GM23338 (cell line): Measurements from ENCODE around the gene UGT1A7. TPM values are rescaled to one million over a fixed set of nuclear protein-coding genes. Genes with fewer than 3 reads are reported as not detected.
A peak's percentile ranks its signal among the peaks of the same experiment; 100 is the strongest.

Experiments
- ATAC-seq: fragments of 200-7000 bp; cut with Tn5 transposase; 3 replicates; pipeline ENCODE4 v1.9.1; 2020
- DNase-seq: peaks from one replicate; pipeline ENCODE4 v3.0.0-alpha.2; 2015; ENCODE audit warnings: low spot score
- H2AFZ ChIP-seq: fragments of 200-600 bp; sonication (generic); 2 replicates; pipeline ENCODE4 v1.8.0; 2016; ENCODE audit warnings: antibody characterized with exemption, mild to moderate bottlenecking, moderate library complexity
- H3F3A ChIP-seq: fragments of 200-600 bp; sonication (generic); replicated peaks from 2 replicates; pipeline ENCODE4 v1.8.0; 2017; ENCODE audit warnings: antibody characterized with exemption, mixed run types, low read depth
- H3K27ac ChIP-seq: fragments of 200-600 bp; sonication (generic); 2 replicates; pipeline ENCODE4 v1.6.1; 2016; ENCODE audit warnings: low read depth
- H3K27me3 ChIP-seq: fragments of 200-600 bp; sonication (generic); 2 replicates; pipeline ENCODE4 v1.8.0; 2016; ENCODE audit warnings: mild to moderate bottlenecking, mixed run types, moderate library complexity; ENCODE audit not compliant: insufficient read depth
- H3K36me3 ChIP-seq: fragments of 200-600 bp; sonication (generic); 2 replicates; pipeline ENCODE4 v1.8.0; 2016; ENCODE audit warnings: mild to moderate bottlenecking; ENCODE audit not compliant: insufficient read depth
- H3K4me1 ChIP-seq: fragments of 200-600 bp; sonication (generic); 2 replicates; pipeline ENCODE4 v1.8.0; 2016; ENCODE audit warnings: mild to moderate bottlenecking, moderate library complexity; ENCODE audit not compliant: insufficient read depth
- H3K4me2 ChIP-seq: fragments of 200-600 bp; sonication (generic); 2 replicates; pipeline ENCODE4 v1.7.1; 2017; ENCODE audit warnings: mixed run types
- H3K4me3 ChIP-seq: fragments of 200-600 bp; sonication (generic); 2 replicates; pipeline ENCODE4 v1.6.1; 2016; ENCODE audit warnings: mixed run types
- H3K79me2 ChIP-seq: fragments of 200-600 bp; sonication (generic); replicated peaks from 2 replicates; pipeline ENCODE4 v1.8.0; 2017; ENCODE audit warnings: mild to moderate bottlenecking; ENCODE audit not compliant: insufficient read depth
- H3K9me2 ChIP-seq: fragments of 200-600 bp; sonication (generic); 2 replicates; pipeline ENCODE4 v1.8.0; 2017; ENCODE audit not compliant: insufficient read depth
- H4K20me1 ChIP-seq: fragments of 200-600 bp; sonication (generic); replicated peaks from 2 replicates; pipeline ENCODE4 v1.8.0; 2017; ENCODE audit warnings: mild to moderate bottlenecking; ENCODE audit not compliant: insufficient read depth
- H3K27ac Mint-ChIP-seq: 2 replicates; pipeline ENCODE4 v1.8.0; 2020; ENCODE audit warnings: inconsistent platforms, mild to moderate bottlenecking, moderate library complexity, mixed read lengths
- H3K27me3 Mint-ChIP-seq: 3 replicates; pipeline ENCODE4 v1.8.0; 2022; ENCODE audit warnings: low read depth, mild to moderate bottlenecking, moderate library complexity, mixed read lengths, inconsistent platforms; ENCODE audit not compliant: insufficient read depth, poor library complexity
- H3K36me3 Mint-ChIP-seq: 3 replicates; pipeline ENCODE4 v1.8.0; 2021; ENCODE audit warnings: low read depth, mild to moderate bottlenecking, inconsistent platforms, moderate library complexity, mixed read lengths
- H3K4me1 Mint-ChIP-seq: 3 replicates; pipeline ENCODE4 v1.8.0; 2020; ENCODE audit warnings: mild to moderate bottlenecking, inconsistent platforms, mixed read lengths
- H3K4me3 Mint-ChIP-seq: 3 replicates; pipeline ENCODE4 v1.8.0; 2021; ENCODE audit warnings: moderate library complexity, mild to moderate bottlenecking, inconsistent platforms, mixed read lengths
- H3K9me3 Mint-ChIP-seq: 3 replicates; pipeline ENCODE4 v1.8.0; 2020; ENCODE audit warnings: moderate library complexity, mild to moderate bottlenecking, inconsistent platforms, mixed read lengths
- CREB1 ChIP-seq: fragments of 250-450 bp; sonication (Bioruptor Pico); IDR thresholded peaks from 2 replicates; pipeline ENCODE4 v1.5.0; 2020; ENCODE audit warnings: low read depth, mild to moderate bottlenecking, moderate library complexity
- JUNB ChIP-seq: IDR thresholded peaks from one replicate; pipeline ENCODE4 v1.6.1; 2016; ENCODE audit warnings: antibody characterized with exemption; ENCODE audit not compliant: unreplicated experiment
- NANOG ChIP-seq: IDR thresholded peaks from 2 replicates; pipeline ENCODE4 v1.6.1; 2016; ENCODE audit warnings: antibody characterized with exemption, borderline replicate concordance
- polyA plus RNA-seq: library from polyadenylated mRNA; unstranded; fragments of >200 nt; fragmentation: Nextera tagmentation; extraction: Ambion mirVana; gene quantifications from 2 replicates; pipeline ENCODE4 v1.2.1, GENCODE V29; 2016
- total RNA-seq: library from RNA; depleted of rRNA; stranded (reverse); fragments of >200 nt; shearing (Covaris generic); gene quantifications from 2 replicates; pipeline ENCODE4 v1.2.3, GENCODE V29; 2014
- TF ChIP-seq, protein P1 (sequence below): IDR thresholded peaks from 2 replicates; pipeline ENCODE4 v1.6.1; 2016; ENCODE audit warnings: antibody characterized with exemption
- TF ChIP-seq, protein P2 (sequence below), 2 experiments: fragments of 200-600 bp in 1 of 2; sonication (generic) in 1 of 2; conservative IDR thresholded peaks; 2 replicates each; pipeline versions ENCODE4 v1.5.1 to v1.6.1; 2016 to 2017; ENCODE audit warnings: antibody characterized with exemption in 2 of 2, low read depth in 2 of 2, mild to moderate bottlenecking in 2 of 2, moderate library complexity in 1 of 2
- TF ChIP-seq, protein P3 (sequence below): fragments of 250-450 bp; sonication (Bioruptor Pico); IDR thresholded peaks from 2 replicates; pipeline ENCODE4 v1.5.0; 2020; ENCODE audit warnings: mild to moderate bottlenecking, moderate library complexity
- TF ChIP-seq, protein P4 (sequence below): IDR thresholded peaks from one replicate; pipeline ENCODE4 v1.6.1; 2018; ENCODE audit warnings: antibody characterized with exemption; ENCODE audit not compliant: unreplicated experiment

UGT1A7 gene
- total and polyA plus RNA-seq, 2 experiments from 2014 or later = not detected

DNA sequence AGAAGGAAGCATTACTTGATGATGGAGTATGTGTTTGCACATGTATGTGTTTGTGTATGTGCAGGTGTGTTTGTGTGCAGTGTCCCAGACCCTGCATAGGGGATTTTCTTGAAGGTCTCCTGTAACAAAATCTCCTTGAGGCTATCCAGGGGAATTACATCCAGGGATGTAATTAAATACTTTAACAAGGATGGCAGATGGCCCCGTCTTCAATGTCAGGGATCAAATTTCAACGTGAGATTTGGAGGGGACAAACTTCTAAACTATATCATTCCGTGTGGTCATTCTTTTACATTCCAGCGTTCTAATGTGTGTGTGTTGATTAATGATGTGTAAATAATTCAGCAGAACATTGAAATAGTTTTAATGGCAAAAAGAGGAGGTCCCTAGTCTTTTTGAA lies 6.7 kb upstream of the UGT1A7 start:
- Histone ChIP-seq H4K20me1 (no peaks in the 10 kb centered on the region), H3K36me3 (no peaks in the 10 kb centered on the region), H3K79me2 (no peaks in the 10 kb centered on the region), H2AFZ (no peak overlapping the region), H3K4me2 (no peak overlapping the region), H3F3A (no peaks in the 10 kb centered on the region), H3K27ac (no peak overlapping the region), H3K9me2 (no peaks in the 10 kb centered on the region), H3K4me3 (no peak overlapping the region), H3K27me3 (no peaks in the 10 kb centered on the region), H3K4me1 (no peaks in the 10 kb centered on the region; the same call in 1 of the 2 replicates)
- Mint-ChIP-seq H3K27me3 (no peaks in the 10 kb centered on the region), H3K36me3 (no peaks in the 10 kb centered on the region), H3K4me3 (no peak overlapping the region), H3K27ac (no peak overlapping the region), H3K4me1 (peaks cover 6% of the 10 kb centered on the region; the same call in 2 of the 3 replicates), H3K9me3 (no peaks in the 10 kb centered on the region; the same call in 2 of the 3 replicates)
- TF ChIP-seq JUNB = no peak
- TF ChIP-seq, protein P1, sequence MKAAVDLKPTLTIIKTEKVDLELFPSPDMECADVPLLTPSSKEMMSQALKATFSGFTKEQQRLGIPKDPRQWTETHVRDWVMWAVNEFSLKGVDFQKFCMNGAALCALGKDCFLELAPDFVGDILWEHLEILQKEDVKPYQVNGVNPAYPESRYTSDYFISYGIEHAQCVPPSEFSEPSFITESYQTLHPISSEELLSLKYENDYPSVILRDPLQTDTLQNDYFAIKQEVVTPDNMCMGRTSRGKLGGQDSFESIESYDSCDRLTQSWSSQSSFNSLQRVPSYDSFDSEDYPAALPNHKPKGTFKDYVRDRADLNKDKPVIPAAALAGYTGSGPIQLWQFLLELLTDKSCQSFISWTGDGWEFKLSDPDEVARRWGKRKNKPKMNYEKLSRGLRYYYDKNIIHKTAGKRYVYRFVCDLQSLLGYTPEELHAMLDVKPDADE = no peak
- TF ChIP-seq, protein P2, sequence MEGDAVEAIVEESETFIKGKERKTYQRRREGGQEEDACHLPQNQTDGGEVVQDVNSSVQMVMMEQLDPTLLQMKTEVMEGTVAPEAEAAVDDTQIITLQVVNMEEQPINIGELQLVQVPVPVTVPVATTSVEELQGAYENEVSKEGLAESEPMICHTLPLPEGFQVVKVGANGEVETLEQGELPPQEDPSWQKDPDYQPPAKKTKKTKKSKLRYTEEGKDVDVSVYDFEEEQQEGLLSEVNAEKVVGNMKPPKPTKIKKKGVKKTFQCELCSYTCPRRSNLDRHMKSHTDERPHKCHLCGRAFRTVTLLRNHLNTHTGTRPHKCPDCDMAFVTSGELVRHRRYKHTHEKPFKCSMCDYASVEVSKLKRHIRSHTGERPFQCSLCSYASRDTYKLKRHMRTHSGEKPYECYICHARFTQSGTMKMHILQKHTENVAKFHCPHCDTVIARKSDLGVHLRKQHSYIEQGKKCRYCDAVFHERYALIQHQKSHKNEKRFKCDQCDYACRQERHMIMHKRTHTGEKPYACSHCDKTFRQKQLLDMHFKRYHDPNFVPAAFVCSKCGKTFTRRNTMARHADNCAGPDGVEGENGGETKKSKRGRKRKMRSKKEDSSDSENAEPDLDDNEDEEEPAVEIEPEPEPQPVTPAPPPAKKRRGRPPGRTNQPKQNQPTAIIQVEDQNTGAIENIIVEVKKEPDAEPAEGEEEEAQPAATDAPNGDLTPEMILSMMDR (conservative IDR thresholded peaks at IDR 0.05; ENCODE audit: low read depth in 2 of 2) = peak in 1 of 2 experiments; percentile 36; a peak in 1 of 4 replicates
- ATAC-seq = peak; percentile 65; the same call in 2 of the 3 replicates
- DNase-seq = peak; percentile 52

DNA sequence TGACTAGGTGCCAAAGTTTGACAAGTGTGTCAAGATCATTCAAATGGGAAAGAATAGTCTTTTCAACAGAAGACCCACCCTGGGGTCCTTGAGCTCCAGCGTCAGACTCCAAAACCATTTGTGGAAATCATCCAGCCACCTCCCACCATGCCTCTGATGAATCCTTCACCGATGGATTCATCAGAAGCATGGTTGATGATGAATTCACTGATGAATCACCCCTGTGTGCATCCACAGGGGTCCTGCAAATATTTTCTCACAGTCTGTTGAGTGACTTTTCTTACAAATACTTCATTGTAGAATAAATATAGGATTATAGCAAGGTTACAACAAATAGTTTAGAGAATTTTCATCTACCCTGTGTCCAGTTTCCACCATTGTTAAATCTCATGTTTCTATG lies 5.7 kb upstream of the UGT1A7 start:
- no peaks in the 10 kb centered on the region for H3K9me2 ChIP-seq
- H3K27me3 Mint-ChIP-seq = no peaks in the 10 kb centered on the region
- H4K20me1 ChIP-seq = no peaks in the 10 kb centered on the region
- DNase-seq (no peak), ATAC-seq (no peak)
- H3K27ac Mint-ChIP-seq = no peak overlapping the region
- no peaks in the 10 kb centered on the region for H3F3A ChIP-seq
- no peaks in the 10 kb centered on the region; the same call in 2 of the 3 replicates for H3K9me3 Mint-ChIP-seq
- no peaks in the 10 kb centered on the region for H3K36me3 ChIP-seq
- H3K79me2 ChIP-seq = no peaks in the 10 kb centered on the region
- peaks cover 6% of the 10 kb centered on the region; the same call in 2 of the 3 replicates for H3K4me1 Mint-ChIP-seq
- H2AFZ ChIP-seq = no peak overlapping the region
- no peaks in the 10 kb centered on the region for H3K36me3 Mint-ChIP-seq
- no peak overlapping the region for H3K4me3 Mint-ChIP-seq
- H3K4me3 ChIP-seq = no peak overlapping the region
- no peaks in the 10 kb centered on the region; the same call in 1 of the 2 replicates for H3K4me1 ChIP-seq
- H3K27me3 ChIP-seq = no peaks in the 10 kb centered on the region
- no peak overlapping the region for H3K27ac ChIP-seq
- H3K4me2 ChIP-seq = no peak overlapping the region
- TF ChIP-seq, protein P3, sequence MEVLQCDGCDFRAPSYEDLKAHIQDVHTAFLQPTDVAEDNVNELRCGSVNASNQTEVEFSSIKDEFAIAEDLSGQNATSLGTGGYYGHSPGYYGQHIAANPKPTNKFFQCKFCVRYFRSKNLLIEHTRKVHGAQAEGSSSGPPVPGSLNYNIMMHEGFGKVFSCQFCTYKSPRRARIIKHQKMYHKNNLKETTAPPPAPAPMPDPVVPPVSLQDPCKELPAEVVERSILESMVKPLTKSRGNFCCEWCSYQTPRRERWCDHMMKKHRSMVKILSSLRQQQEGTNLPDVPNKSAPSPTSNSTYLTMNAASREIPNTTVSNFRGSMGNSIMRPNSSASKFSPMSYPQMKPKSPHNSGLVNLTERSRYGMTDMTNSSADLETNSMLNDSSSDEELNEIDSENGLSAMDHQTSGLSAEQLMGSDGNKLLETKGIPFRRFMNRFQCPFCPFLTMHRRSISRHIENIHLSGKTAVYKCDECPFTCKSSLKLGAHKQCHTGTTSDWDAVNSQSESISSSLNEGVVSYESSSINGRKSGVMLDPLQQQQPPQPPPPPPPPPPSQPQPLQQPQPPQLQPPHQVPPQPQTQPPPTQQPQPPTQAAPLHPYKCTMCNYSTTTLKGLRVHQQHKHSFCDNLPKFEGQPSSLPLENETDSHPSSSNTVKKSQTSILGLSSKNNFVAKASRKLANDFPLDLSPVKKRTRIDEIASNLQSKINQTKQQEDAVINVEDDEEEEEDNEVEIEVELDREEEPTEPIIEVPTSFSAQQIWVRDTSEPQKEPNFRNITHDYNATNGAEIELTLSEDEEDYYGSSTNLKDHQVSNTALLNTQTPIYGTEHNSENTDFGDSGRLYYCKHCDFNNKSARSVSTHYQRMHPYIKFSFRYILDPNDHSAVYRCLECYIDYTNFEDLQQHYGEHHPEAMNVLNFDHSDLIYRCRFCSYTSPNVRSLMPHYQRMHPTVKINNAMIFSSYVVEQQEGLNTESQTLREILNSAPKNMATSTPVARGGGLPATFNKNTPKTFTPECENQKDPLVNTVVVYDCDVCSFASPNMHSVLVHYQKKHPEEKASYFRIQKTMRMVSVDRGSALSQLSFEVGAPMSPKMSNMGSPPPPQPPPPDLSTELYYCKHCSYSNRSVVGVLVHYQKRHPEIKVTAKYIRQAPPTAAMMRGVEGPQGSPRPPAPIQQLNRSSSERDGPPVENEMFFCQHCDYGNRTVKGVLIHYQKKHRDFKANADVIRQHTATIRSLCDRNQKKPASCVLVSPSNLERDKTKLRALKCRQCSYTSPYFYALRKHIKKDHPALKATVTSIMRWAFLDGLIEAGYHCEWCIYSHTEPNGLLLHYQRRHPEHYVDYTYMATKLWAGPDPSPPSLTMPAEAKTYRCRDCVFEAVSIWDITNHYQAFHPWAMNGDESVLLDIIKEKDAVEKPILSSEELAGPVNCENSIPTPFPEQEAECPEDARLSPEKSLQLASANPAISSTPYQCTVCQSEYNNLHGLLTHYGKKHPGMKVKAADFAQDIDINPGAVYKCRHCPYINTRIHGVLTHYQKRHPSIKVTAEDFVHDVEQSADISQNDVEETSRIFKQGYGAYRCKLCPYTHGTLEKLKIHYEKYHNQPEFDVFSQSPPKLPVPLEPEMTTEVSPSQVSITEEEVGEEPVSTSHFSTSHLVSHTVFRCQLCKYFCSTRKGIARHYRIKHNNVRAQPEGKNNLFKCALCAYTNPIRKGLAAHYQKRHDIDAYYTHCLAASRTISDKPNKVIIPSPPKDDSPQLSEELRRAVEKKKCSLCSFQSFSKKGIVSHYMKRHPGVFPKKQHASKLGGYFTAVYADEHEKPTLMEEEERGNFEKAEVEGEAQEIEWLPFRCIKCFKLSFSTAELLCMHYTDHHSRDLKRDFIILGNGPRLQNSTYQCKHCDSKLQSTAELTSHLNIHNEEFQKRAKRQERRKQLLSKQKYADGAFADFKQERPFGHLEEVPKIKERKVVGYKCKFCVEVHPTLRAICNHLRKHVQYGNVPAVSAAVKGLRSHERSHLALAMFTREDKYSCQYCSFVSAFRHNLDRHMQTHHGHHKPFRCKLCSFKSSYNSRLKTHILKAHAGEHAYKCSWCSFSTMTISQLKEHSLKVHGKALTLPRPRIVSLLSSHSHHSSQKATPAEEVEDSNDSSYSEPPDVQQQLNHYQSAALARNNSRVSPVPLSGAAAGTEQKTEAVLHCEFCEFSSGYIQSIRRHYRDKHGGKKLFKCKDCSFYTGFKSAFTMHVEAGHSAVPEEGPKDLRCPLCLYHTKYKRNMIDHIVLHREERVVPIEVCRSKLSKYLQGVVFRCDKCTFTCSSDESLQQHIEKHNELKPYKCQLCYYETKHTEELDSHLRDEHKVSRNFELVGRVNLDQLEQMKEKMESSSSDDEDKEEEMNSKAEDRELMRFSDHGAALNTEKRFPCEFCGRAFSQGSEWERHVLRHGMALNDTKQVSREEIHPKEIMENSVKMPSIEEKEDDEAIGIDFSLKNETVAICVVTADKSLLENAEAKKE (CRISPR knock-in tag) = no peak
- TF ChIP-seq CREB1 (CRISPR knock-in tag) (no peak), JUNB (no peak), NANOG (no peak)
- TF ChIP-seq, protein P1 = no peak
- TF ChIP-seq, protein P4, sequence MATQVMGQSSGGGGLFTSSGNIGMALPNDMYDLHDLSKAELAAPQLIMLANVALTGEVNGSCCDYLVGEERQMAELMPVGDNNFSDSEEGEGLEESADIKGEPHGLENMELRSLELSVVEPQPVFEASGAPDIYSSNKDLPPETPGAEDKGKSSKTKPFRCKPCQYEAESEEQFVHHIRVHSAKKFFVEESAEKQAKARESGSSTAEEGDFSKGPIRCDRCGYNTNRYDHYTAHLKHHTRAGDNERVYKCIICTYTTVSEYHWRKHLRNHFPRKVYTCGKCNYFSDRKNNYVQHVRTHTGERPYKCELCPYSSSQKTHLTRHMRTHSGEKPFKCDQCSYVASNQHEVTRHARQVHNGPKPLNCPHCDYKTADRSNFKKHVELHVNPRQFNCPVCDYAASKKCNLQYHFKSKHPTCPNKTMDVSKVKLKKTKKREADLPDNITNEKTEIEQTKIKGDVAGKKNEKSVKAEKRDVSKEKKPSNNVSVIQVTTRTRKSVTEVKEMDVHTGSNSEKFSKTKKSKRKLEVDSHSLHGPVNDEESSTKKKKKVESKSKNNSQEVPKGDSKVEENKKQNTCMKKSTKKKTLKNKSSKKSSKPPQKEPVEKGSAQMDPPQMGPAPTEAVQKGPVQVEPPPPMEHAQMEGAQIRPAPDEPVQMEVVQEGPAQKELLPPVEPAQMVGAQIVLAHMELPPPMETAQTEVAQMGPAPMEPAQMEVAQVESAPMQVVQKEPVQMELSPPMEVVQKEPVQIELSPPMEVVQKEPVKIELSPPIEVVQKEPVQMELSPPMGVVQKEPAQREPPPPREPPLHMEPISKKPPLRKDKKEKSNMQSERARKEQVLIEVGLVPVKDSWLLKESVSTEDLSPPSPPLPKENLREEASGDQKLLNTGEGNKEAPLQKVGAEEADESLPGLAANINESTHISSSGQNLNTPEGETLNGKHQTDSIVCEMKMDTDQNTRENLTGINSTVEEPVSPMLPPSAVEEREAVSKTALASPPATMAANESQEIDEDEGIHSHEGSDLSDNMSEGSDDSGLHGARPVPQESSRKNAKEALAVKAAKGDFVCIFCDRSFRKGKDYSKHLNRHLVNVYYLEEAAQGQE = no peak
